H1 (cell line): Measurements from ENCODE around the gene BCKDHA. TPM values are rescaled to one million over a fixed set of nuclear protein-coding genes. Genes with fewer than 3 reads are reported as not detected.

ENCODE experiments used
- KDM1A ChIP-seq: fragments of 200-600, 300-600 bp; sonication (generic); IDR thresholded peaks from 2 replicates; pipeline ENCODE4 v1.7.1; 2016; ENCODE audit warnings: mild to moderate bottlenecking, low read length, borderline replicate concordance
- RNF2 ChIP-seq: fragments of 200-900, 300-1000 bp; sonication (generic); IDR thresholded peaks from 2 replicates; pipeline ENCODE4 v1.7.1; 2016; ENCODE audit warnings: borderline replicate concordance, low read depth, mild to moderate bottlenecking, antibody characterized with exemption, low read length; ENCODE audit not compliant: poor library complexity, severe bottlenecking; ENCODE audit errors: missing control alignments
- polyA plus RNA-seq, 7 experiments: library from polyadenylated mRNA; depleted of rRNA in 3 of 7; stranded (reverse) in 5 of 7; unstranded in 2 of 7; fragments of >200 nt in 5 of 7; fragments of 200-250 nt in 2 of 7; gene quantifications; 1 replicate in 5 of 7; 2 replicates in 1 of 7; 4 replicates in 1 of 7; pipeline versions ENCODE4 v1.2.1 to v1.2.3, GENCODE V29; 2011 to 2013; ENCODE audit warnings: missing spikeins in 2 of 7, mixed read lengths in 2 of 7
- total RNA-seq: library from RNA; stranded (reverse); fragmentation: NEBNext Ultra II Directional; extraction: Animal tissue kit (Norgen Biotek cat#: 25700); gene quantifications from 2 replicates; pipeline ENCODE4 v1.2.1, GENCODE V29; 2021

The BCKDHA gene
- total and polyA plus RNA-seq, 2 of the 8 experiments (the other 6 are each of a cell fraction or from before 2014, with no cell fraction given) = 14.2 to 69.6 TPM

DNA sequence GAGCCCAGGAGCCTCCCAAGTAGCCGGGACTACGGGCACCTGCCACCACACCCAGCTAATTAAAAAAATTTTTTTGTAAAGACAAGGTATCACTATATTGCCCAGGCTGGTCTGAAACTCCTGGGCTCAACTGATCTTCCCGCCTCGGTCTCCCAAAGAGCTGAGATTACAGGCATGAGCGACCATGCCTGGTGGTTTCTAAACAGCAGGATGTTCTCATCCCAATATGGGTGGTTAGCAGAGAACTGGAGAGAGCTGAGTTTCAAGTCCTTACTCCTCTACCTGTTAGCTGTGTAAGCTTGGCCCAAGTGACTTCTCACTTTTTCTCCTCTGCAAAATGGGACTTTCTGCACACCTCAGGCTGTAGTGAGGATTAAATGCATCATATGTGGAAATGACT, 13.3 kb upstream of the BCKDHA start (continued):
- TF ChIP-seq RNF2 (no peak), KDM1A (no peak)
